ENCODE results near the gene DNAJB5. TPM values are rescaled to one million over a fixed set of nuclear protein-coding genes. Genes with fewer than 3 reads are reported as not detected.

The DNAJB5 gene
- total RNA-seq, 2 donors from 2014 or later, result 19.8 to 40.1 TPM

- TF ChIP-seq, protein P1, sequence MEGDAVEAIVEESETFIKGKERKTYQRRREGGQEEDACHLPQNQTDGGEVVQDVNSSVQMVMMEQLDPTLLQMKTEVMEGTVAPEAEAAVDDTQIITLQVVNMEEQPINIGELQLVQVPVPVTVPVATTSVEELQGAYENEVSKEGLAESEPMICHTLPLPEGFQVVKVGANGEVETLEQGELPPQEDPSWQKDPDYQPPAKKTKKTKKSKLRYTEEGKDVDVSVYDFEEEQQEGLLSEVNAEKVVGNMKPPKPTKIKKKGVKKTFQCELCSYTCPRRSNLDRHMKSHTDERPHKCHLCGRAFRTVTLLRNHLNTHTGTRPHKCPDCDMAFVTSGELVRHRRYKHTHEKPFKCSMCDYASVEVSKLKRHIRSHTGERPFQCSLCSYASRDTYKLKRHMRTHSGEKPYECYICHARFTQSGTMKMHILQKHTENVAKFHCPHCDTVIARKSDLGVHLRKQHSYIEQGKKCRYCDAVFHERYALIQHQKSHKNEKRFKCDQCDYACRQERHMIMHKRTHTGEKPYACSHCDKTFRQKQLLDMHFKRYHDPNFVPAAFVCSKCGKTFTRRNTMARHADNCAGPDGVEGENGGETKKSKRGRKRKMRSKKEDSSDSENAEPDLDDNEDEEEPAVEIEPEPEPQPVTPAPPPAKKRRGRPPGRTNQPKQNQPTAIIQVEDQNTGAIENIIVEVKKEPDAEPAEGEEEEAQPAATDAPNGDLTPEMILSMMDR (conservative IDR thresholded peaks at IDR 0.05), result no peak
- WGBS, 2 experiments (ENCODE audit: insufficient coverage in 1 of 2, insufficient read length in 1 of 2), result 91% methylated on average over 2 of the region's 2 CpGs; no CpG with 5 or more reads in 1 of the 2 experiments
- Mint-ChIP-seq H3K27ac (no peak overlapping the region), H3K36me3 (ENCODE audit: low read depth) (peaks cover 19% of the 10 kb centered on the region), H3K4me1 (peaks cover 64% of the 10 kb centered on the region), H3K4me3 (no peak overlapping the region), H3K9me3 (peaks cover 1% of the 10 kb centered on the region), H3K27me3 (ENCODE audit: insufficient read depth) (no peaks in the 10 kb centered on the region)
- Histone ChIP-seq H3K4me3 (ENCODE audit: low read length) (no peak overlapping the region), H3K9ac (ENCODE audit: extremely low read depth, low read length, poor library complexity, severe bottlenecking) (no peak overlapping the region), H3K27ac (ENCODE audit: low read depth, low read length) (no peak overlapping the region), H3K27me3 (ENCODE audit: control insufficient read depth, insufficient read depth, low read length, poor library complexity, severe bottlenecking) (no peaks in the 10 kb centered on the region), H3K9me3 (ENCODE audit: control insufficient read depth, low read length) (no peaks in the 10 kb centered on the region), H3K36me3 (ENCODE audit: control insufficient read depth, insufficient read depth, low read length) (peaks cover 32% of the 10 kb centered on the region), H3K4me1 (ENCODE audit: control insufficient read depth, insufficient read depth, low read length) (peaks cover 39% of the 10 kb centered on the region)
- DNase-seq, result peak; percentile 35
These were observed 10.0 kb downstream of the DNAJB5 start for GRCh38 chr9:34999576-34999975.

GRCh38 chr9:35000535-35001284 lies 11.2 kb downstream of the DNAJB5 start:
- H3K4me1 ChIP-seq (ENCODE audit: control insufficient read depth, insufficient read depth, low read length), result peaks cover 28% of the 10 kb centered on the region
- Mint-ChIP-seq H3K9me3 (peaks cover 1% of the 10 kb centered on the region), H3K36me3 (ENCODE audit: low read depth) (peaks cover 17% of the 10 kb centered on the region), H3K27ac (no peak overlapping the region), H3K4me3 (no peak overlapping the region), H3K4me1 (peaks cover 64% of the 10 kb centered on the region), H3K27me3 (ENCODE audit: insufficient read depth) (no peaks in the 10 kb centered on the region)
- H3K27ac ChIP-seq (ENCODE audit: low read depth, low read length), result no peak overlapping the region
- TF ChIP-seq, protein P1 (conservative IDR thresholded peaks at IDR 0.05), result no peak
- DNase-seq, result peak; percentile 30
- no peaks in the 10 kb centered on the region for H3K9me3 ChIP-seq (ENCODE audit: control insufficient read depth, low read length)
- H3K36me3 ChIP-seq (ENCODE audit: control insufficient read depth, insufficient read depth, low read length), result peaks cover 21% of the 10 kb centered on the region
- H3K27me3 ChIP-seq (ENCODE audit: control insufficient read depth, insufficient read depth, low read length, poor library complexity, severe bottlenecking), result no peaks in the 10 kb centered on the region
- no peak overlapping the region for H3K4me3 ChIP-seq (ENCODE audit: low read length)
- no peak overlapping the region for H3K9ac ChIP-seq (ENCODE audit: extremely low read depth, low read length, poor library complexity, severe bottlenecking)
- WGBS, 2 experiments (ENCODE audit: insufficient coverage in 1 of 2, insufficient read length in 1 of 2), result 96 to 98% methylated on average over 6 of the region's 6 CpGs

GRCh38 chr9:35001285-35001677 lies 11.7 kb downstream of the DNAJB5 start:
- no peak overlapping the region for H3K9ac ChIP-seq (ENCODE audit: extremely low read depth, low read length, poor library complexity, severe bottlenecking)
- Mint-ChIP-seq H3K9me3 (peaks cover 1% of the 10 kb centered on the region), H3K36me3 (ENCODE audit: low read depth) (peaks cover 12% of the 10 kb centered on the region), H3K4me3 (no peak overlapping the region), H3K27me3 (ENCODE audit: insufficient read depth) (no peaks in the 10 kb centered on the region), H3K27ac (no peak overlapping the region), H3K4me1 (peaks cover 68% of the 10 kb centered on the region)
- H3K4me3 ChIP-seq (ENCODE audit: low read length), result no peak overlapping the region
- no peak overlapping the region for H3K27ac ChIP-seq (ENCODE audit: low read depth, low read length)
- peaks cover 17% of the 10 kb centered on the region for H3K36me3 ChIP-seq (ENCODE audit: control insufficient read depth, insufficient read depth, low read length)
- TF ChIP-seq, protein P1 (conservative IDR thresholded peaks at IDR 0.05), result no peak
- no peak for DNase-seq
- WGBS, 2 experiments (ENCODE audit: insufficient coverage in 1 of 2, insufficient read length in 1 of 2), result 60 to 91% methylated on average over 2 of the region's 2 CpGs
- H3K27me3 ChIP-seq (ENCODE audit: control insufficient read depth, insufficient read depth, low read length, poor library complexity, severe bottlenecking), result no peaks in the 10 kb centered on the region
- peaks cover 28% of the 10 kb centered on the region for H3K4me1 ChIP-seq (ENCODE audit: control insufficient read depth, insufficient read depth, low read length)
- H3K9me3 ChIP-seq (ENCODE audit: control insufficient read depth, low read length), result no peaks in the 10 kb centered on the region

Measured in endodermal cell (in vitro differentiated cells).